ENCODE measurements around the gene ELF4.

- TF ChIP-seq USF2 (IDR thresholded peaks at IDR 0.05; ENCODE audit: borderline replicate concordance, low read depth, low read length) (no peak), REST (IDR thresholded peaks at IDR 0.05; ENCODE audit: low read depth, low read length) (no peak), FOXM1 (IDR thresholded peaks at IDR 0.05; ENCODE audit: low read depth, low read length) (no peak), E2F4 (IDR thresholded peaks at IDR 0.05; ENCODE audit: low read depth, low read length) (no peak)
Measured at GRCh38 chrX:130018143-130018542, 92.2 kb downstream of the ELF4 start.

Data from GM12878 (cell line).